ENCODE data around the gene CKB.

DNA sequence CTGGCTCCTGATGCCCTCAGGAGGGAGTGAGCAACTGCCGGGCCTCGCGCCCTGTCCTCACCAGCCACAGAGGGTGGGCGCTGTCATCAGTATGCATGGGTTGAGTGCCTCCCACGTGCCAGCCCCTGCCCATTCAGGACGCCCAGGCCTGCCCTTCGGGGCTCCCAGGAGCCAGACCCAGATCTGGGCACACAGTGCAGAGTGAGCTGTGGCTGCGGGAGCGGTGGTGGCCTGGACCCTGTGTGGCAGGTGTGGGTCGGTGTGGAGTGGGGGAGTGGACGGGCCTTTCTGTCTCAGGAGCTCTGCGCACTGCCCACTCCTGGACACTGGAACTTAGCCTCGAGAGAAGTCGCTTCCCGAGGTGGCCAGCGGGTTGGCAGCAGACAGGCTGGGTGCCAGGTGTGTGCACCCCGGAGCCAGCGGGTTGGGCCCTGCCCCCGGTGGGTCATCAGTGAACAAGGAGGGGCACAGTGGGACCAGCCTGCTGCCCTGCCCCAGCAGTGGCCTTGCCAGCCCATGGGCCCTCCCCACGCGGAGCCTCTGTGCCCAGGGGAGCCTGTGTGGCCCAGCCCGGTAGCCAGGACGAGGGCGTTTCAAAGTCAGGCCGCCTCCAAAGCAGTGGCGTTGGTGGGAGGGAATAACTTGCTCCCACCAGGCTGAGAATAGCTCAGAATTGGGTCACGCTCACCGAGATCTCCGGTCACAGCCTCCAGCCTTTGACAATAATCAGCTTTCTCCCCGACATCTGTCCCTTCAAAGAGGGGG, 15.8 kb upstream of the CKB start:
- TF ChIP-seq POLR2A (IDR thresholded peaks at IDR 0.05; ENCODE audit: low read depth, low read length): no peak
- TF ChIP-seq POLR2AphosphoS5 (IDR thresholded peaks at IDR 0.05; ENCODE audit: low read depth, low read length): no peak
- TF ChIP-seq TAF1 (IDR thresholded peaks at IDR 0.05; ENCODE audit: borderline replicate concordance, low read depth, low read length): no peak

Data from GM12892 (cell line).